RWPE1 (cell line): Measurements from ENCODE around the gene TMED9.

ENCODE experiments used
- CTCF ChIA-PET: fragments of 350-600 bp; sonication (Branson Sonifier 250); formaldehyde crosslinking; extraction: SDS; loops from one replicate; lab custom pipeline; 2021; lab: Yijun Ruan, JAX
- POLR2A ChIA-PET: fragments of 400-600 bp; formaldehyde crosslinking; extraction: SDS; loops from one replicate; lab custom pipeline; 2020; ENCODE audit warnings: antibody characterized with exemption; ENCODE audit not compliant: low non-redundant PET; lab: Yijun Ruan, JAX
- DNase-seq: peaks from one replicate; pipeline ENCODE4 v3.0.0; 2012; ENCODE audit warnings: low spot score
- H3K27ac ChIP-seq: fragments of 450-650 bp; 2 replicates; pipeline ENCODE4 v1.5.1; 2017
- TF ChIP-seq, protein P1 (sequence below): fragments of 450-650 bp; conservative IDR thresholded peaks from 2 replicates; pipeline ENCODE4 v1.5.1; 2017; ENCODE audit warnings: low read depth, mild to moderate bottlenecking

The TMED9 gene

DNA sequence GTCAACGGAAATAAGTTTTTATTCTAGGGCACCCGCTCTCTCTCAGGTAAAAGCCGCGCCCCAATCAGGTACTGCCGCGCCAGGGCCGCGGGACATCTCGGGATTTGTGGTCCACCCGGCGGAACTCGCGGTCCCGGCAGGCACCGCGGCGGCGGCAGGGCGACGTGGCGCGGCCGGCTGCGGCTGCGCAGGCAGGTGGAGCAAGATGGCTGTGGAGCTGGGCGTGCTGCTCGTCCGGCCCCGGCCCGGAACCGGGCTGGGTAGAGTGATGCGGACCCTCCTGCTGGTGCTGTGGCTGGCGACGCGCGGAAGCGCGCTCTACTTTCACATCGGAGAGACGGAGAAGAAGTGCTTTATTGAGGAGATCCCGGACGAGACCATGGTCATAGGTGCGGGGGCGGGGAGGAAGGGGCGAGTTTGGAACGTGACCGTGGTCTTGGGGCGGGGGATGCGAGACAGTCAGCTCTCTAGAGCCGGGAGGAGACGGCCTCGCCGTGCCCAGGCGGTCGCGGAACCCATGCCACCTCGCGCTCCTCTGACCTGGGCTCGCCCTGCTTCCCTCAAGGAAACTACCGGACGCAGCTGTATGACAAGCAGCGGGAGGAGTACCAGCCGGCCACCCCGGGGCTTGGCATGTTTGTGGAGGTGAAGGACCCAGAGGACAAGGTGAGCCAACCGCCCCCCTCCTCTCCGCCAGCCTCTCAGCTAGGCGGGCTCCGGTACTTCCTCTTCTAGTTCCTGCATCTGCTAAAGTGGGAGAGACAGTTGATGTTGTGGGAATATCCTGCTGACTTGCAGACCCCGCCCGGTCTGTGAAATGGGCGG, at the start of gene TMED9:
TMED9 (plus strand) TSS at position 194 of the 825 bp plus-strand sequence; CDS start at position 206, 12 bp downstream.
- ChIA-PET CTCF (interaction anchor here (0.6 to 1.2 kb wide), 5 partner anchors 15 to 590 kb away, joined by 3 to 5 read pairs (median 3); no protein-coding TSS in a partner anchor), POLR2A (interaction anchor here (0.6 to 1.0 kb wide), 5 partner anchors 11 to 65 kb away, joined by 3 to 6 read pairs (median 3); no protein-coding TSS in a partner anchor)
- peak; percentile 92 for DNase-seq
- TF ChIP-seq, protein P1, sequence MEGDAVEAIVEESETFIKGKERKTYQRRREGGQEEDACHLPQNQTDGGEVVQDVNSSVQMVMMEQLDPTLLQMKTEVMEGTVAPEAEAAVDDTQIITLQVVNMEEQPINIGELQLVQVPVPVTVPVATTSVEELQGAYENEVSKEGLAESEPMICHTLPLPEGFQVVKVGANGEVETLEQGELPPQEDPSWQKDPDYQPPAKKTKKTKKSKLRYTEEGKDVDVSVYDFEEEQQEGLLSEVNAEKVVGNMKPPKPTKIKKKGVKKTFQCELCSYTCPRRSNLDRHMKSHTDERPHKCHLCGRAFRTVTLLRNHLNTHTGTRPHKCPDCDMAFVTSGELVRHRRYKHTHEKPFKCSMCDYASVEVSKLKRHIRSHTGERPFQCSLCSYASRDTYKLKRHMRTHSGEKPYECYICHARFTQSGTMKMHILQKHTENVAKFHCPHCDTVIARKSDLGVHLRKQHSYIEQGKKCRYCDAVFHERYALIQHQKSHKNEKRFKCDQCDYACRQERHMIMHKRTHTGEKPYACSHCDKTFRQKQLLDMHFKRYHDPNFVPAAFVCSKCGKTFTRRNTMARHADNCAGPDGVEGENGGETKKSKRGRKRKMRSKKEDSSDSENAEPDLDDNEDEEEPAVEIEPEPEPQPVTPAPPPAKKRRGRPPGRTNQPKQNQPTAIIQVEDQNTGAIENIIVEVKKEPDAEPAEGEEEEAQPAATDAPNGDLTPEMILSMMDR: no peak
- peak within 1 kb of the TSS; percentile 68 for H3K27ac ChIP-seq

DNA sequence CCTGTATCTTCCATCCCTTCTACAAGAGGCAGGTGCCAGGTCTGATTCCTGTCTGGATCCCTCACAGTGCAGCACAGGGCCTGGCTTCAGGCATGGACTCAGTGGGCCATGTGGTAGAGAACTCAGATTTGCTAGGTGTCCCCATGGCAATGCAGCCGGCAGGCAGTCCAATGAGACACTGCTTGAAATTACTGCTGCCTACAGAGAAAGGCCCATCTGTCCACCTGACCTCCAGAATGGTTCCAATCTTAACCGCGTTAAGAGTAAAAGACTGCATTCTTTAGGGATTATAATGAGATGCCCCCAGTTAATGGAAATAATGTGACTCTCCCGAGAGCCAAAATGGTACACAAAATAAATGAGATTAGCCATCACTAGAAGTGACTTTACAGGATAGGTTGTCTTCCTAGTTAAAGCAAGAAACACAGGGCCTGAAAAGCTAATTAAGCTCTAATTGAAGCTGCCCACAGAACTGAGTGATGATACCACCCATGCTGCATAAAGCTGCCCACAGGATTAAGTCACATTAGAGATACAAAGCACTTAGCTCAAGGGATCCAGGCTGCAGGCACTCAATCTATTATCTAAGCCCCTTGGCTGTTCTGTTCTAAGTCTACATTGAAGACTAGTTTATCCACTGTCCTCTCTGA, 49.1 kb upstream of the TMED9 start:
- H3K27ac ChIP-seq: no peak overlapping the region
- no peak for DNase-seq
- POLR2A ChIA-PET: no interaction called here
- TF ChIP-seq, protein P1: no peak
- CTCF ChIA-PET: no interaction called here

DNA sequence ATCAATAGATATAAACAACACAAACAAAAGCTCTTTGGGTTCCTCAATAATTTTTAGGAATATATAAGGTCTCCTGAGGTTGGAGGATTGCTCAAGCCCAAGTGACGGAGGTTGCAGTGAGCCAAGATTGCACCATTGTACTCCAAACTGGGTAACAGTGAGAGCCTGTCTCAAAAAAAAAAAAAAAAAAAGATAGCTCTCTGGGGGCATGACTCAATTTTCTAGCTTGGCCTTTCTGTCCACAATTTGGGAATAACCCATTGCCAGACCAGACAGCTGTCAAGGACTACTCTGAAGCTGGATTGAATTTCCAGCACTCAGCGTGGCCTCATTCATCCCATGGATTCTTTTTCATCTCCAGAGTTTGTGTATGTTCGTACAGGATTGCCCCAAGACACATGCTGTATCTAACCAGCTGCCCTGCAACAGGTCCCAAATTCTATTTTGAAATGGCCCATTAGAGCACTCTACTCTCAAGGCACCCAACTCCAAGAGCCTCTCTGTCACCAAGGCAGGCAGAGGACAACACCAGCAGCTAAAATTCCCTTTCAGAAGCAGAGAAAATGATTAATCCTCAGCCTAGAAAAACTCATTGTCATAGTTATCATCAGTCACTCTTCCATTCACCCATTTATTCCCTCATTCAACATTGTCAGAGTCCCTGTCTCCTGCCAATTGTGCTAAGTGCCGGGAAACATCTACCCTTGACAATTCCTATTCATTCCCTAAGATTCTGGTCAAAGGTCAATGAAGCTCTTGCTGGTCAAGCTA, 46.3 kb upstream of the TMED9 start:
- ChIA-PET CTCF (interaction anchor here (1.3 kb wide), 1 partner anchor 45 kb away, joined by 3 read pairs; no protein-coding TSS in a partner anchor), POLR2A (interaction anchor here (0.7 kb wide), 1 partner anchor 47 kb away, joined by 6 read pairs; no protein-coding TSS in a partner anchor)
- H3K27ac ChIP-seq: peak overlapping the region; percentile 93
- peak; percentile 48 for DNase-seq
- TF ChIP-seq, protein P1: no peak

DNA sequence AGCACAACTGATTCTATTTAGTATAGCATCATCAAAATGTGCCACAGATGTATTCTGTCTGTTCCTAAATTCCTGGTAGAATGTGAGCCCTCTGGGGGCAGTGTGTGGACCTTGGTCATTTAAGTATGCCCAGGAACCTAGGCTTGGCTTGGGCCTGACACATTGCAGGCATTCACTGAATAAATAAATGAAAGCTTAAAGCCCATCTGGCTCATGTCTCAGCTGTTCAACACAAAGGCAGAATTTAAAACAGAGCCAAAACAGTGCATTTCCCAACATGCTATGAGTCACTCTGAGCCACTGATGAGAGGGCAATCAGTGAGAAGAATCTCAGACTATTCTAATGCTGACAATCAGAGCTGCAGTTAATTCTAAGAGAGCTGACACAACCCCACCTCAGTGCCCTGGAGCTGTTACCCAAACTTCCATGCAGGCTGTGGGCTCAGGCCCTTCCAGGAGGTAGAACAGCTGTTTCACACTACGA, 45.7 kb upstream of the TMED9 start:
- H3K27ac ChIP-seq: peak overlapping the region; percentile 93
- ChIA-PET CTCF (interaction anchor here (0.7 to 1.3 kb wide), 3 partner anchors 26 to 142 kb away, joined by 3 read pairs; no protein-coding TSS in a partner anchor), POLR2A (interaction anchor here (0.5 to 0.7 kb wide), 2 partner anchors 29 to 1141 kb away, joined by 3 to 4 read pairs; partner anchors contain the start of gene DDX41)
- TF ChIP-seq, protein P1: no peak
- peak; percentile 99 for DNase-seq

DNA sequence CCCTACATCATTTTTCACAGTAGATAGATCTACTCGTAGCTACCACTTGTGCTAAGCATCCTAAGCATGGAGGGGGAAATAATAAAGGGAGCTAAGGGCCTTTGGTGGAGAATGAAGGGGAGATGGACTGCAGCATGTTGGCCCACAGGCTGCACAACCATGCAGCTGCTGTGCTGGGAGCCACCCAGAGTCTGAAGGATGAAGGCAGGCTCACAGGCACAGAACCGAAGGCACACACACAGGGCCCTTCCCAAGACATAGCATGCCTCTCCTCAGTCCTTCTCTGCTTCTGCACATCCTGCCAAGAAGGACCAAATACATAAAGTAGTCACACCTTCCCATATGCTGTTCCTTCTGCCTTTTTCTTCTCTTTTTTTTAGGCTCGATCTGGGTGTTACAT, 44.3 kb upstream of the TMED9 start:
- TF ChIP-seq, protein P1: no peak
- DNase-seq: no peak
- ChIA-PET POLR2A (no interaction called here), CTCF (interaction anchor here (1.2 kb wide), 1 partner anchor 16 kb away, joined by 3 read pairs; no protein-coding TSS in a partner anchor)
- H3K27ac ChIP-seq: peak overlapping the region; percentile 93
